HEK293 (cell line): Measurements from ENCODE around the gene SEC22C.

Experiments
- CTCF ChIA-PET: fragments of 350-600 bp; formaldehyde crosslinking; extraction: SDS; loops from one replicate; lab custom pipeline; 2021; ENCODE audit warnings: antibody characterized with exemption; lab: Yijun Ruan, JAX
- POLR2A ChIA-PET: fragments of 300-600 bp; formaldehyde crosslinking; extraction: SDS; loops from one replicate; lab custom pipeline; 2020; ENCODE audit warnings: antibody characterized with exemption, inconsistent platforms; lab: Yijun Ruan, JAX
- H3K27ac ChIP-seq: fragments of 200-500 bp; sonication (Bioruptor generic); 2 replicates; pipeline ENCODE4 v1.5.1; 2014; ENCODE audit warnings: low read depth, low read length, control low read depth, inconsistent platforms; ENCODE audit errors: extremely low read depth
- H3K36me3 ChIP-seq, 2 experiments: fragments of 200-500 bp in 1 of 2; sonication (Bioruptor generic) in 1 of 2; 1 replicate in 1 of 2; 2 replicates in 1 of 2; pipeline ENCODE4 v1.5.1; 2014 to 2017; ENCODE audit warnings: inconsistent platforms in 2 of 2, low read length in 2 of 2; ENCODE audit not compliant: control insufficient read depth in 2 of 2, insufficient read depth in 1 of 2
- H3K4me1 ChIP-seq: fragments of 200-500 bp; sonication (Bioruptor generic); 2 replicates; pipeline ENCODE4 v1.5.1; 2014; ENCODE audit warnings: mild to moderate bottlenecking, low read length, inconsistent platforms; ENCODE audit not compliant: control insufficient read depth, insufficient read depth
- H3K4me3 ChIP-seq: 2 replicates; pipeline ENCODE4 v1.5.1; 2011; ENCODE audit warnings: low read depth, mild to moderate bottlenecking, control low read depth, low read length, moderate library complexity
- H3K9me3 ChIP-seq: fragments of 200-500 bp; sonication (Bioruptor generic); 2 replicates; pipeline ENCODE4 v1.5.1; 2014; ENCODE audit warnings: low read depth, low read length, inconsistent platforms; ENCODE audit not compliant: control insufficient read depth, insufficient read depth
- BCL11A ChIP-seq: fragments of 450-650 bp; formaldehyde crosslinking; IDR thresholded peaks from 2 replicates; pipeline ENCODE4 v1.5.1; 2016; ENCODE audit warnings: low read depth, missing biosample characterization, missing genetic modification characterization
- BCL6B ChIP-seq: fragments of 450-650 bp; formaldehyde crosslinking; IDR thresholded peaks from 2 replicates; pipeline ENCODE4 v1.5.1; 2017; ENCODE audit warnings: missing biosample characterization, missing genetic modification characterization
- HOXC10 ChIP-seq: sonication (generic); formaldehyde crosslinking; IDR thresholded peaks from 2 replicates; pipeline ENCODE4 v1.8.1; 2023; ENCODE audit warnings: mild to moderate bottlenecking, missing genetic modification reagents
- IKZF3 ChIP-seq: fragments of 450-650 bp; IDR thresholded peaks from 2 replicates; pipeline ENCODE4 v1.5.0; 2018; ENCODE audit warnings: missing biosample characterization, mild to moderate bottlenecking, missing genetic modification characterization, moderate library complexity
- KLF17 ChIP-seq: fragments of 450-650 bp; formaldehyde crosslinking; IDR thresholded peaks from 2 replicates; pipeline ENCODE4 v1.5.1; 2016; ENCODE audit warnings: missing biosample characterization, missing genetic modification characterization
- OSR2 ChIP-seq: fragments of 450-650 bp; formaldehyde crosslinking; IDR thresholded peaks from 2 replicates; pipeline ENCODE4 v1.5.1; 2016; ENCODE audit warnings: missing biosample characterization, missing genetic modification characterization
- ZBTB20 ChIP-seq: fragments of 450-650 bp; formaldehyde crosslinking; IDR thresholded peaks from 2 replicates; pipeline ENCODE4 v1.5.1; 2016; ENCODE audit warnings: missing biosample characterization, missing genetic modification characterization
- ZBTB26 ChIP-seq: fragments of 450-650 bp; formaldehyde crosslinking; optimal IDR thresholded peaks from 2 replicates; pipeline ENCODE3; 2016; ENCODE audit warnings: missing biosample characterization, mild to moderate bottlenecking, missing genetic modification characterization
- ZBTB48 ChIP-seq: fragments of 450-650 bp; formaldehyde crosslinking; IDR thresholded peaks from 2 replicates; pipeline ENCODE4 v1.5.1; 2016; ENCODE audit warnings: missing biosample characterization, missing genetic modification characterization
- ZFHX2 ChIP-seq: fragments of 450-650 bp; formaldehyde crosslinking; conservative IDR thresholded peaks from 2 replicates; pipeline ENCODE4 v1.5.1; 2016; ENCODE audit warnings: missing biosample characterization, missing genetic modification characterization
- ZFP69B ChIP-seq: fragments of 450-650 bp; formaldehyde crosslinking; IDR thresholded peaks from 2 replicates; pipeline ENCODE4 v1.5.1; 2016; ENCODE audit warnings: missing biosample characterization, missing genetic modification characterization
- ZNF138 ChIP-seq: fragments of 450-650 bp; formaldehyde crosslinking; IDR thresholded peaks from 2 replicates; pipeline ENCODE4 v1.5.1; 2016; ENCODE audit warnings: missing biosample characterization, missing genetic modification characterization, borderline replicate concordance
- ZNF175 ChIP-seq: fragments of 450-650 bp; formaldehyde crosslinking; IDR thresholded peaks from 2 replicates; pipeline ENCODE4 v1.5.1; 2016; ENCODE audit warnings: missing biosample characterization, missing genetic modification characterization
- ZNF324 ChIP-seq: fragments of 450-650 bp; formaldehyde crosslinking; IDR thresholded peaks from 2 replicates; pipeline ENCODE4 v1.5.1; 2016; ENCODE audit warnings: missing biosample characterization, missing genetic modification characterization
- ZNF341 ChIP-seq: fragments of 450-650 bp; formaldehyde crosslinking; IDR thresholded peaks from 2 replicates; pipeline ENCODE4; 2016; ENCODE audit warnings: low read depth, missing biosample characterization, missing genetic modification characterization
- ZNF354C ChIP-seq: fragments of 450-650 bp; formaldehyde crosslinking; IDR thresholded peaks from 2 replicates; pipeline ENCODE4 v1.5.1; 2016; ENCODE audit warnings: missing biosample characterization, missing genetic modification characterization, low read depth, borderline replicate concordance
- ZNF433 ChIP-seq: fragments of 450-650 bp; formaldehyde crosslinking; IDR thresholded peaks from 2 replicates; pipeline ENCODE4 v1.5.1; 2016; ENCODE audit warnings: missing biosample characterization, missing genetic modification characterization, low read depth
- ZNF501 ChIP-seq: fragments of 450-650 bp; formaldehyde crosslinking; IDR thresholded peaks from 2 replicates; pipeline ENCODE4 v1.5.1; 2016; ENCODE audit warnings: missing biosample characterization, missing genetic modification characterization
- ZNF561 ChIP-seq: fragments of 450-650 bp; IDR thresholded peaks from 2 replicates; pipeline ENCODE4 v1.5.1; 2018; ENCODE audit warnings: missing biosample characterization, missing genetic modification characterization, borderline replicate concordance
- ZNF580 ChIP-seq: fragments of 450-650 bp; formaldehyde crosslinking; IDR thresholded peaks from 2 replicates; pipeline ENCODE4 v1.5.1; 2016; ENCODE audit warnings: missing biosample characterization, missing genetic modification characterization
- ZNF596 ChIP-seq: fragments of 450-650 bp; IDR thresholded peaks from 2 replicates; pipeline ENCODE4 v1.5.0; 2018; ENCODE audit warnings: missing biosample characterization, mild to moderate bottlenecking, missing genetic modification characterization, moderate library complexity
- ZNF600 ChIP-seq: fragments of 450-650 bp; formaldehyde crosslinking; IDR thresholded peaks from 2 replicates; pipeline ENCODE4 v1.5.1; 2016; ENCODE audit warnings: missing biosample characterization, missing genetic modification characterization
- ZNF692 ChIP-seq: fragments of 450-650 bp; formaldehyde crosslinking; IDR thresholded peaks from 2 replicates; pipeline ENCODE4 v1.5.1; 2016; ENCODE audit warnings: missing biosample characterization, missing genetic modification characterization
- ZNF777 ChIP-seq: fragments of 450-650 bp; formaldehyde crosslinking; IDR thresholded peaks from 2 replicates; pipeline ENCODE4 v1.5.1; 2017; ENCODE audit warnings: missing biosample characterization, missing genetic modification characterization, borderline replicate concordance
- ZNF830 ChIP-seq: fragments of 450-650 bp; IDR thresholded peaks from 2 replicates; pipeline ENCODE4 v1.5.0; 2018; ENCODE audit warnings: missing biosample characterization, missing genetic modification characterization, low read depth, mild to moderate bottlenecking, moderate library complexity
- ZSCAN16 ChIP-seq: fragments of 450-650 bp; formaldehyde crosslinking; IDR thresholded peaks from 2 replicates; pipeline ENCODE4 v1.5.1; 2016; ENCODE audit warnings: missing biosample characterization, missing genetic modification characterization
- ZSCAN30 ChIP-seq: fragments of 450-650 bp; IDR thresholded peaks from 2 replicates; pipeline ENCODE4 v1.5.1; 2018; ENCODE audit warnings: missing biosample characterization, mild to moderate bottlenecking, missing genetic modification characterization, moderate library complexity

SEC22C gene

GRCh38 chr3:42503251-42503924, 78.4 kb downstream of the SEC22C start:
- no peak overlapping the region for H3K27ac ChIP-seq

GRCh38 chr3:42502429-42503250, 79.1 kb downstream of the SEC22C start, which contains the start of gene VIPR1:
Gene VIPR1 (plus strand): TSS chr3:42502643. CDS start chr3:42502736, 93 bp downstream.
- ChIA-PET CTCF (no interaction called here), POLR2A (interaction anchor here (0.9 kb wide), 1 partner anchor 13 kb away, joined by 3 read pairs; no protein-coding TSS in a partner anchor)
- Histone ChIP-seq H3K27ac (no peak within 1 kb of the TSS), H3K9me3 (no peaks in the 10 kb centered on the region), H3K36me3 (no peaks in the 10 kb centered on the region), H3K4me1 (no peaks in the 10 kb centered on the region), H3K4me3 (peak within 1 kb of the TSS; percentile 35)
- TF ChIP-seq BCL6B, result no peak
- no peak for TF ChIP-seq ZNF341 (tag by site-specific recombination)
- no peak for TF ChIP-seq KLF17
- TF ChIP-seq OSR2, result no peak
- no peak for TF ChIP-seq IKZF3 (tag by site-specific recombination)
- no peak for TF ChIP-seq ZNF175
- TF ChIP-seq ZBTB20, result peak; percentile 63; the same call in 1 of the 2 replicates
- TF ChIP-seq ZNF433 (tag by site-specific recombination), result no peak
- no peak for TF ChIP-seq BCL11A
- peak; percentile 19 for TF ChIP-seq ZBTB26
- TF ChIP-seq ZBTB48 (tag by site-specific recombination), result no peak
- TF ChIP-seq ZNF354C (tag by site-specific recombination), result no peak
- no peak for TF ChIP-seq HOXC10
- TF ChIP-seq ZNF600, result peak; percentile 27; the same call in 1 of the 2 replicates
- TF ChIP-seq ZNF777 (tag by site-specific recombination), result no peak
- TF ChIP-seq ZNF830 (tag by site-specific recombination), result no peak
- TF ChIP-seq ZNF138, result no peak
- TF ChIP-seq ZNF324, result no peak
- no peak for TF ChIP-seq ZSCAN16 (tag by site-specific recombination)
- peak; percentile 76; the same call in 1 of the 2 replicates for TF ChIP-seq ZNF561 (tag by site-specific recombination)
- no peak for TF ChIP-seq ZNF501 (tag by site-specific recombination)
- 0 out of 2 replicates have a peak, but pooled peaks have one; percentile 51 for TF ChIP-seq ZSCAN30 (tag by site-specific recombination)
- TF ChIP-seq ZNF596 (tag by site-specific recombination), result no peak

More at GRCh38 chr3:42503251-42503924, 78.4 kb downstream of the SEC22C start:
- Histone ChIP-seq H3K36me3 (no peaks in the 10 kb centered on the region), H3K4me1 (no peaks in the 10 kb centered on the region), H3K4me3 (no peak overlapping the region), H3K9me3 (no peaks in the 10 kb centered on the region)
- POLR2A ChIA-PET, result no interaction called here
- CTCF ChIA-PET, result no interaction called here
- TF ChIP-seq ZNF580 (tag by site-specific recombination) (peak; percentile 41; the same call in 1 of the 2 replicates), ZFHX2 (tag by site-specific recombination) (peak; percentile 33), ZNF692 (tag by site-specific recombination) (no peak), ZFP69B (tag by site-specific recombination) (0 out of 2 replicates have a peak, but pooled peaks have one; percentile 0)
